Fibroblast of pulmonary artery (primary cell): ENCODE data around the gene ITGB3.
A peak's percentile ranks its signal among the peaks of the same experiment; 100 is the strongest.

Source experiments
- DNase-seq: peaks from one replicate; pipeline ENCODE4 v3.0.0-alpha.2; 2010; ENCODE audit warnings: low read depth
- H3K4me3 ChIP-seq: replicated peaks from 2 replicates; pipeline ENCODE4 v1.5.1; 2011; ENCODE audit warnings: low read depth, mild to moderate bottlenecking, control low read depth, low read length, moderate library complexity
- TF ChIP-seq, protein P1 (sequence below): IDR thresholded peaks from 2 replicates; pipeline ENCODE4 v1.5.1; 2011; ENCODE audit warnings: mild to moderate bottlenecking, control low read depth, low read length, inconsistent platforms; ENCODE audit errors: missing control alignments

Gene ITGB3

DNA sequence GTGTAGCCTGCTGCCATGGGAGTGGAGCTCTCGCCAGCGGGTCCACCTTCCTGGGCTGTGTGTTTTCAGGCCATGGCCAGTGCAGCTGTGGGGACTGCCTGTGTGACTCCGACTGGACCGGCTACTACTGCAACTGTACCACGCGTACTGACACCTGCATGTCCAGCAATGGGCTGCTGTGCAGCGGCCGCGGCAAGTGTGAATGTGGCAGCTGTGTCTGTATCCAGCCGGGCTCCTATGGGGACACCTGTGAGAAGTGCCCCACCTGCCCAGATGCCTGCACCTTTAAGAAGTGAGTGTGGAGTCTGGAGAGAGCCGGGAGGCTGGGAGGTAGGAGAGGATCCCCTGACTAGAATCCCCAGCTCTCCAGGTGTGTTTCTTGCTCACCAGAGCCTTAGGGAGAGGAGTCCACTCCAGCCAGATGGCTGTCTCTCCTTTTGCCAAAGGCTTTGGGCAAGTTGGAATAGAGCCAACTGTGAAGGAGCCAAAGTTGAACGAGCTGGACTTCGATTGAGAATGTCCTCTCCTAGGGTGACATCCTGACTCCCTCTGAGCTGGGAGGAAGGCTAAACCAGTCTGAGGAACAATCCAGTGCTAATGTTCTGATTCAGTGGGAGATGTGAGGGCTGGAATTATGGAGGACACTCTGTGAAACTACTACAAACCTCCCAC is 45.7 kb downstream of the ITGB3 start:
- no peak overlapping the region for H3K4me3 ChIP-seq
- no peak for DNase-seq
- TF ChIP-seq, protein P1, sequence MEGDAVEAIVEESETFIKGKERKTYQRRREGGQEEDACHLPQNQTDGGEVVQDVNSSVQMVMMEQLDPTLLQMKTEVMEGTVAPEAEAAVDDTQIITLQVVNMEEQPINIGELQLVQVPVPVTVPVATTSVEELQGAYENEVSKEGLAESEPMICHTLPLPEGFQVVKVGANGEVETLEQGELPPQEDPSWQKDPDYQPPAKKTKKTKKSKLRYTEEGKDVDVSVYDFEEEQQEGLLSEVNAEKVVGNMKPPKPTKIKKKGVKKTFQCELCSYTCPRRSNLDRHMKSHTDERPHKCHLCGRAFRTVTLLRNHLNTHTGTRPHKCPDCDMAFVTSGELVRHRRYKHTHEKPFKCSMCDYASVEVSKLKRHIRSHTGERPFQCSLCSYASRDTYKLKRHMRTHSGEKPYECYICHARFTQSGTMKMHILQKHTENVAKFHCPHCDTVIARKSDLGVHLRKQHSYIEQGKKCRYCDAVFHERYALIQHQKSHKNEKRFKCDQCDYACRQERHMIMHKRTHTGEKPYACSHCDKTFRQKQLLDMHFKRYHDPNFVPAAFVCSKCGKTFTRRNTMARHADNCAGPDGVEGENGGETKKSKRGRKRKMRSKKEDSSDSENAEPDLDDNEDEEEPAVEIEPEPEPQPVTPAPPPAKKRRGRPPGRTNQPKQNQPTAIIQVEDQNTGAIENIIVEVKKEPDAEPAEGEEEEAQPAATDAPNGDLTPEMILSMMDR: no peak

DNA sequence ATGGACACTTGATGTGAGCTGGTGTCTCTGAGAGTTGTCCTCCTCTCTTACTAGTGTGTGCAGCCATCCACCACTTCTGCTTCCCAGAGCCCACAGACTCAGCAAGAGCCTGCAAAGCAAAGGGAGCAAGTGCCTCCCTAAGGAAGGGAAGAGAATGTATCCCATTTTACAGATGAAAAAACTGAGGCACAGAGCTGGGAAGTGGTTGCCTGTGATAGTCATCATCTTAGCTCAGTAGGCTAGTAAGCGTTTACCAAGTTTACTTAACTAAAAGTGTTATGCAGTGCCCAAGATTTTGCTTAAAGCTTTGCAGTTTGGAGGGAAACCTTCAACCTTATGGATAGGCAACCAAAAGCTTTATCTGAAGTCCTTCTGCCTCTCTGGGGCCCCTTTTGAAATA is 47.1 kb downstream of the ITGB3 start:
- no peak for DNase-seq
- no peak overlapping the region for H3K4me3 ChIP-seq
- TF ChIP-seq, protein P1: no peak

DNA sequence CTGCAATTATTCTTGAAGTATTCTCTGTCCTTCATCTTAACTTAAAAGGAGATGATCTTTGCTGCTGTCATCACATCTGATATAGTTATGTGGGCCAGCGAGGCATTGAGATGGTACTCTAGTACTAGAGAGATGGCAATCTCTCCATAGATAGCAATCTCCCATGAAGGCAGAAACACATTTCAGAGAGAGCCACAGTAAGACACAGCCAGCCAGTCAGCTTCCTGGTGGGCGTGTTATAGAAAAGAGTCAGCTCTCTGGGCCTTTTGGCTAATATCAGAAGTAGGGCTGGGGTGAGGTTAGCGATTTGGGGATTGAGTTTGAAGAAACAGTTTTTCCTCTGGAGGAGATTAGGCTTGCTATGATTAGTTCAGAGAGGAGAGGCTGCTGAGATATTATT is 47.5 kb downstream of the ITGB3 start:
- TF ChIP-seq, protein P1: no peak
- no peak for DNase-seq
- no peak overlapping the region for H3K4me3 ChIP-seq

DNA sequence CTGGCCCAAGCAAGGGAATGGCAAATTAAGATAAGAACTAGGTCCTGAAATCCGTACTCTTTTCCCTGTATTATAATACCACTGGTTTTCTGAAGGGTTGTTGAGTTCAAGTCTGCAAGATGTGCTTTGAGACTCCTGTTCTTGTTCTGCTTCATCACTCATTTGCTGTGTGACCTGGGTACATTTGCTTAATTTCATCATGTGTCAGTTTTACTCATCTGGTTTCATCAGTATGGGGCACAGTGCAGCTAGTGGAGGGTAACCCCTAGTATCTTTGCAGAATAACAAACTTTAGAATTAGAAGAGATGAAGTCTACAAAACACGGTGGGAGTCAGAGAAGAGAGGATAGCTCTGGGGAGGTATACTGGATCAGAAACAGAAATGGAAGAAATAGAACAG is 48.2 kb downstream of the ITGB3 start:
- DNase-seq: no peak
- TF ChIP-seq, protein P1: no peak
- H3K4me3 ChIP-seq: no peak overlapping the region

DNA sequence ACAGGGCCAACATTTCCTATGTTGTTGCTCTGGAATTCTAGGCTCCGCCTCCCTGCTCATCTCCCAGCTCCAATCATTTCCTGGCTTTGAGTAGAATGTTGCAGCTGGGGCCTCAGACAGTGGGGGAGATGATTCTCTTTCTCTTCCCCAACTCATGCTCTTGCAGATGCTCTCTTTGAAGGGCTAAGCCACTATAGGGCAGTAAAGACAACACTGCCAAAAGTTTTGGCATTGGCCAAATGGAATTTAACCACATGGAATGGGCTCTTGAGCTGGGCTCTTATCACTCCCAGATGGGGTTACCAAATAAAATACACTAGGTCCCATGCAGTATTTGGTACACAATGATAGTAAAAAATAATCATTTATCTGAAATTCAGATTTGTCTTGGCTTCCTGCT is 50.6 kb downstream of the ITGB3 start:
- no peak overlapping the region for H3K4me3 ChIP-seq
- TF ChIP-seq, protein P1: no peak
- DNase-seq: no peak

DNA sequence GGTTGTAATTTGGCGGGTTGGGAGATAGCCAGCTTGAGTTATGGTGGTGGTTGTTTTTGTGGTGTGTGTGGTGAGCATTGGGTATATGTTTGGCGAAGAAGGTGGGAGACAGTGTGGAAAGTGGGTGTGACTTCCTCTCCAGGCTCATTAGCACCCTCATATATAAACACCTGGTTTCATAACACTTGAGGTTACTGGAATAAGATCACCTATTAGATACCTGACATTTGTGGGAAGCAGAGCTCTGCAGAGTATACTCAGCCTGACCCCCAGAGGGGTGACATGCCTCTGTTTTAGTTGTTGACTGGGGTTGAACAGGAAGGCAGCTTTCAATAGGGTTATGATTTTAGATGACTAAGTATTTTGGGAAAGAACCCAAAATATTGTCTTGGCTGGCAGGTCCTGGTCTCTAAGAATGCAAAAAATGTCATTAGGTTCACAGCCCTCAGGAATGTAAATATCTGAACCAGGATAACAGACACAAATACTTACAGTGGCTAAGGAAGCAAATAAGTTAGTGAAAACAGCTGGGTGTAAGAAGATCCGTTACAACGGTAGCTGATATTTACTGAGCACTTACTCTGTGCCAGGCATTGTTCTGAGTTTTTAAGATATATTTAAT is 51.8 kb downstream of the ITGB3 start:
- peak; percentile 96 for DNase-seq
- no peak overlapping the region for H3K4me3 ChIP-seq
- TF ChIP-seq, protein P1: no peak
